Gastrocnemius medialis (tissue), 4 donors: ENCODE results near the gene ROBO2.

Source experiments
- CTCF ChIP-seq, 5 experiments: fragments of 450-650 bp in 3 of 5; fragments of 200-600 bp in 2 of 5; sonication (generic) in 2 of 5; IDR thresholded peaks in 4 of 5; conservative IDR thresholded peaks in 1 of 5; 1 replicate in 4 of 5; 2 replicates in 1 of 5; pipeline ENCODE4 v1.5.1; 2016 to 2019; ENCODE audit warnings: antibody characterized with exemption in 5 of 5, mild to moderate bottlenecking in 3 of 5, moderate library complexity in 3 of 5
- POLR2A ChIP-seq, 2 donors: fragments of 450-650 bp; IDR thresholded peaks; one replicate each; pipeline ENCODE4 v1.6.1; 2017; ENCODE audit warnings: antibody characterized with exemption in 2 of 2, mild to moderate bottlenecking in 2 of 2, moderate library complexity in 2 of 2

GRCh38 chr3:77182341-77182740, 142.4 kb downstream of the ROBO2 start:
- TF ChIP-seq CTCF (IDR thresholded peaks at IDR 0.05 in 4 of 5, conservative IDR thresholded peaks at IDR 0.05 in 1 of 5), result no peak
- TF ChIP-seq POLR2A (IDR thresholded peaks at IDR 0.05), result no peak
